SU-DHL-6 (cell line): ENCODE data around the gene TRDMT1.

ENCODE experiments used
- H2AFZ ChIP-seq: fragments of 200-600 bp; sonication (generic); 2 replicates; pipeline ENCODE4 v1.6.1; 2014; ENCODE audit warnings: low read depth, mild to moderate bottlenecking, moderate library complexity, mixed read lengths, antibody characterized with exemption, low read length; ENCODE audit not compliant: severe bottlenecking
- H3F3A ChIP-seq: fragments of 200-600 bp; shearing (Covaris generic); 2 replicates; pipeline ENCODE4 v1.6.0; 2016; ENCODE audit warnings: antibody characterized with exemption, mild to moderate bottlenecking; ENCODE audit not compliant: insufficient read depth
- H3K27ac ChIP-seq: fragments of 200-600 bp; sonication (generic); 2 replicates; pipeline ENCODE4 v1.5.1; 2016; ENCODE audit warnings: low read depth, mild to moderate bottlenecking, low read length, moderate library complexity, mixed read lengths
- H3K27me3 ChIP-seq: fragments of 200-600 bp; sonication (generic), shearing (Covaris generic); 2 replicates; pipeline ENCODE4 v1.6.0; 2014; ENCODE audit warnings: mild to moderate bottlenecking, low read length
- H3K36me3 ChIP-seq: fragments of 200-600 bp; sonication (generic); 2 replicates; pipeline ENCODE4 v1.6.1; 2014; ENCODE audit warnings: mild to moderate bottlenecking, low read length, mixed read lengths
- H3K4me2 ChIP-seq: fragments of 300-600, 200-600 bp; shearing (Covaris generic), sonication (generic); 2 replicates; pipeline ENCODE4 v1.6.0; 2014; ENCODE audit warnings: low read length, low read depth, mild to moderate bottlenecking; ENCODE audit not compliant: poor library complexity, severe bottlenecking
- H3K4me3 ChIP-seq: fragments of 200-600 bp; sonication (generic); 2 replicates; pipeline ENCODE4 v1.5.1; 2014; ENCODE audit warnings: antibody characterized with exemption, low read length, mild to moderate bottlenecking, mixed read lengths; ENCODE audit not compliant: insufficient read depth, poor library complexity, severe bottlenecking
- H3K79me2 ChIP-seq: fragments of 200-600 bp; sonication (generic); 2 replicates; pipeline ENCODE4 v1.6.1; 2014; ENCODE audit warnings: mild to moderate bottlenecking, low read length, moderate library complexity; ENCODE audit not compliant: insufficient read depth
- H3K9ac ChIP-seq: fragments of 200-600 bp; sonication (generic); 2 replicates; pipeline ENCODE4 v1.7.0; 2014; ENCODE audit warnings: mild to moderate bottlenecking, low read length
- H3K9me2 ChIP-seq: fragments of 200-600 bp; sonication (generic); replicated peaks from 2 replicates; pipeline ENCODE4 v1.6.1; 2014; ENCODE audit warnings: low read length; ENCODE audit not compliant: insufficient read depth
- H3K9me3 ChIP-seq: fragments of 200-600 bp; sonication (generic); 2 replicates; pipeline ENCODE4 v1.6.1; 2014; ENCODE audit warnings: low read length, mixed read lengths; ENCODE audit not compliant: insufficient read depth
- H4K20me1 ChIP-seq: fragments of 200-600 bp; sonication (generic); 2 replicates; pipeline ENCODE4 v1.6.1; 2014; ENCODE audit warnings: low read depth, mild to moderate bottlenecking, antibody characterized with exemption, low read length, moderate library complexity, mixed read lengths
- EZH2phosphoT487 ChIP-seq: fragments of 200-600 bp; sonication (generic), shearing (Covaris generic); conservative IDR thresholded peaks from 2 replicates; pipeline ENCODE4 v1.6.1; 2018; ENCODE audit warnings: mild to moderate bottlenecking, antibody characterized with exemption, low read length, moderate library complexity, mixed read lengths
- TF ChIP-seq, protein P1 (sequence below): fragments of 200-600 bp; sonication (generic); IDR thresholded peaks from one replicate; pipeline ENCODE4 v1.5.1; 2017; ENCODE audit warnings: antibody characterized with exemption, mild to moderate bottlenecking, low read length, moderate library complexity; ENCODE audit not compliant: insufficient read depth, poor library complexity, severe bottlenecking

Gene TRDMT1

DNA sequence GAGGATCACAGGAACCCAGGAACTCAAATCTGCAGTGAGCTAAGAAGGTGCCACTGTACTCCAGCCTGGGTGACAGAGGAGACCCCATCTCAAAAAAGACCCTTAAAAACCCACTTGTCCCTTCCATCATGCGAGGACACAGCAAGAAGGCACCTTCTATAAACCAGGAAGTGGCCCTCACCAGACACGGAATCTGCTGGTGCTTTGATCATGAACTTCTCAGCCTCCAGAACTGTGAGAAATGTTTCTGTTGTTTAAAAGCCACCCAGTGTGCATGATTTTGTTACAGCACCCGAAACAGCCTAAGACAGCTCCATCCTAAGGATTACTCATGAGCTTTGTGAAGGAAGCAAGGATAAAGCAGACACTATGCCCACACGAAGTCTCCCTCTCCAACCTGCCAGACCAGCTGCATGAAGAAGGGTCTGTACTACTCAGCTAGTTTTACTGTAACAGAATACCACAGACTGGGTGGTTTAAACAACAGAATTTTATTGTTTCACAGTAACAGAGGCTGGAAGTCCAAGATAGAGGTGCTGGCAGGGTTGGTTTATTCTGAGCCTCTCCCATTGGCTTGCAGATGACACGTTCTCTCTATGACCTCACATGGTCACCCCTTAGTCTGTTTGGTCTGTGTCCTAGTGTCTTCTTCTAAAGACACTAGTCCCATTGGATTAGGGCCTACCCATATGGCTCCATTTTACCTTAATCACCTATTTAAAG lies 40.3 kb upstream of the TRDMT1 start:
- Histone ChIP-seq H3F3A (peaks cover 19% of the 10 kb centered on the region), H3K79me2 (no peaks in the 10 kb centered on the region), H2AFZ (no peak overlapping the region), H3K27me3 (no peaks in the 10 kb centered on the region), H3K27ac (no peak overlapping the region), H3K36me3 (peaks cover 12% of the 10 kb centered on the region), H3K4me3 (no peak overlapping the region), H3K4me2 (no peak overlapping the region), H4K20me1 (no peaks in the 10 kb centered on the region), H3K9me3 (no peaks in the 10 kb centered on the region), H3K9me2 (no peaks in the 10 kb centered on the region), H3K9ac (no peak overlapping the region)
- TF ChIP-seq, protein P1, sequence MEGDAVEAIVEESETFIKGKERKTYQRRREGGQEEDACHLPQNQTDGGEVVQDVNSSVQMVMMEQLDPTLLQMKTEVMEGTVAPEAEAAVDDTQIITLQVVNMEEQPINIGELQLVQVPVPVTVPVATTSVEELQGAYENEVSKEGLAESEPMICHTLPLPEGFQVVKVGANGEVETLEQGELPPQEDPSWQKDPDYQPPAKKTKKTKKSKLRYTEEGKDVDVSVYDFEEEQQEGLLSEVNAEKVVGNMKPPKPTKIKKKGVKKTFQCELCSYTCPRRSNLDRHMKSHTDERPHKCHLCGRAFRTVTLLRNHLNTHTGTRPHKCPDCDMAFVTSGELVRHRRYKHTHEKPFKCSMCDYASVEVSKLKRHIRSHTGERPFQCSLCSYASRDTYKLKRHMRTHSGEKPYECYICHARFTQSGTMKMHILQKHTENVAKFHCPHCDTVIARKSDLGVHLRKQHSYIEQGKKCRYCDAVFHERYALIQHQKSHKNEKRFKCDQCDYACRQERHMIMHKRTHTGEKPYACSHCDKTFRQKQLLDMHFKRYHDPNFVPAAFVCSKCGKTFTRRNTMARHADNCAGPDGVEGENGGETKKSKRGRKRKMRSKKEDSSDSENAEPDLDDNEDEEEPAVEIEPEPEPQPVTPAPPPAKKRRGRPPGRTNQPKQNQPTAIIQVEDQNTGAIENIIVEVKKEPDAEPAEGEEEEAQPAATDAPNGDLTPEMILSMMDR: no peak
- TF ChIP-seq EZH2phosphoT487: no peak

GRCh38 chr10:17240616-17241015 lies 39.1 kb upstream of the TRDMT1 start:
- Histone ChIP-seq H3F3A (peaks cover 27% of the 10 kb centered on the region), H3K27me3 (no peaks in the 10 kb centered on the region), H2AFZ (no peak overlapping the region)

GRCh38 chr10:17240096-17240495 lies 38.6 kb upstream of the TRDMT1 start:
- H3K27me3 ChIP-seq: no peaks in the 10 kb centered on the region
- TF ChIP-seq, protein P1: no peak
- no peak for TF ChIP-seq EZH2phosphoT487
- H3F3A ChIP-seq: peaks cover 32% of the 10 kb centered on the region
- H3K79me2 ChIP-seq: no peaks in the 10 kb centered on the region
- H3K36me3 ChIP-seq: peaks cover 27% of the 10 kb centered on the region
- no peak overlapping the region for H3K4me3 ChIP-seq
- H3K27ac ChIP-seq: no peak overlapping the region
- no peaks in the 10 kb centered on the region for H4K20me1 ChIP-seq
- no peak overlapping the region for H3K4me2 ChIP-seq
- H3K9me3 ChIP-seq: no peaks in the 10 kb centered on the region
- no peaks in the 10 kb centered on the region for H3K9me2 ChIP-seq
- H3K9ac ChIP-seq: no peak overlapping the region
- H2AFZ ChIP-seq: no peak overlapping the region

More at GRCh38 chr10:17240616-17241015, 39.1 kb upstream of the TRDMT1 start:
- H3K79me2 ChIP-seq: no peaks in the 10 kb centered on the region
- H3K9me2 ChIP-seq: no peaks in the 10 kb centered on the region
- TF ChIP-seq, protein P1: no peak
- no peak for TF ChIP-seq EZH2phosphoT487
- H3K4me2 ChIP-seq: no peak overlapping the region
- no peaks in the 10 kb centered on the region for H4K20me1 ChIP-seq
- peaks cover 23% of the 10 kb centered on the region for H3K36me3 ChIP-seq
- no peak overlapping the region for H3K27ac ChIP-seq
- H3K9me3 ChIP-seq: no peaks in the 10 kb centered on the region
- H3K4me3 ChIP-seq: no peak overlapping the region
- no peak overlapping the region for H3K9ac ChIP-seq
